ENCODE measurements around the gene VWA8. TPM values are rescaled to one million over a fixed set of nuclear protein-coding genes. Genes with fewer than 3 reads are reported as not detected.
A peak's percentile ranks its signal among the peaks of the same experiment; 100 is the strongest.

Gene VWA8
- total and polyA plus RNA-seq, 12 donors = 7.5 to 71.6 (median 54.3) TPM

- ATAC-seq (no peak), DNase-seq (no peak)
- no peak for TF ChIP-seq CTCF (IDR thresholded peaks at IDR 0.05)
- WGBS, 2 donors = 91 to 93% methylated on average over 3 of the region's 3 CpGs
- intact Hi-C loops (cut with DNase I) = no loop called here
- Histone ChIP-seq H3K36me3 (peaks cover 0 to 51% (median 4%) of the 10 kb centered on the region in 9 donors), H3K4me3 (no peak overlapping the region), H3K27ac (peak overlapping the region in 2 of 10 donors; percentile 1 to 23), H3K27me3 (no peaks in the 10 kb centered on the region), H3K9me3 (no peaks in the 10 kb centered on the region), H3K4me1 (peaks cover 0 to 7% (median 0%) of the 10 kb centered on the region in 9 donors)
Observed at GRCh38 chr13:41589434-41589833, 371.5 kb downstream of the VWA8 start.

- Histone ChIP-seq H3K4me3 (no peak overlapping the region), H3K36me3 (peaks cover 0 to 54% (median 4%) of the 10 kb centered on the region in 9 donors), H3K27ac (no peak overlapping the region), H3K9me3 (no peaks in the 10 kb centered on the region), H3K27me3 (no peaks in the 10 kb centered on the region), H3K4me1 (peaks cover 0 to 7% (median 0%) of the 10 kb centered on the region in 9 donors)
- TF ChIP-seq CTCF (IDR thresholded peaks at IDR 0.05) = no peak
- 87 to 92% methylated on average over 2 of the region's 2 CpGs for WGBS, 2 donors
- intact Hi-C loops (cut with DNase I) = no loop called here
- DNase-seq (no peak), ATAC-seq (no peak)
Observed at GRCh38 chr13:41588899-41589298, 372.0 kb downstream of the VWA8 start.

- Histone ChIP-seq H3K27me3 (no peaks in the 10 kb centered on the region), H3K4me3 (no peak overlapping the region), H3K4me1 (peaks cover 0 to 4% (median 0%) of the 10 kb centered on the region in 9 donors), H3K9me3 (no peaks in the 10 kb centered on the region), H3K27ac (no peak overlapping the region), H3K36me3 (peaks cover 0 to 54% (median 4%) of the 10 kb centered on the region in 9 donors)
- TF ChIP-seq CTCF (IDR thresholded peaks at IDR 0.05) = no peak
- intact Hi-C loops (cut with DNase I) = no loop called here
- DNase-seq (no peak), ATAC-seq (no peak)
- 97 to 99% methylated on average over 1 of the region's 1 CpG for WGBS, 2 donors
Observed at GRCh38 chr13:41588448-41588847, 372.5 kb downstream of the VWA8 start.

- Histone ChIP-seq H3K36me3 (peaks cover 0 to 58% (median 4%) of the 10 kb centered on the region in 9 donors), H3K27me3 (no peaks in the 10 kb centered on the region), H3K4me3 (no peak overlapping the region), H3K4me1 (peaks cover 0 to 1% (median 0%) of the 10 kb centered on the region in 9 donors), H3K9me3 (no peaks in the 10 kb centered on the region), H3K27ac (no peak overlapping the region)
- intact Hi-C loops (cut with DNase I) = no loop called here
- WGBS, 2 donors = 95 to 96% methylated on average over 9 of the region's 9 CpGs
- DNase-seq = no peak
- no peak for ATAC-seq
- TF ChIP-seq CTCF (IDR thresholded peaks at IDR 0.05) = no peak
Observed at GRCh38 chr13:41587490-41587889, 373.4 kb downstream of the VWA8 start.

Data from heart right ventricle (tissue), 16 donors.